HG03520 (cell line): ENCODE results near the gene SURF4.
"Not testable (repeated sequence)": the region's sequence is repeated elsewhere in the genome, so short reads cannot be mapped to it uniquely, and the experiment has no call there.

ENCODE experiments used
- ATAC-seq: cut with Tn5 transposase; IDR thresholded peaks from one replicate; pipeline ENCODE4 v1.9.1; 2021; ENCODE audit warnings: mild to moderate bottlenecking, moderate library complexity; ENCODE audit not compliant: unreplicated experiment

SURF4 gene

GRCh38 chr9:133335924-133336811 is 39.7 kb downstream of the SURF4 start, which contains the start of gene SURF6:
Gene SURF6, minus strand, starts transcription at chr9:133336188. Its CDS starts 56 bp downstream, at chr9:133336132.
- peak; percentile 69 for ATAC-seq

DNA sequence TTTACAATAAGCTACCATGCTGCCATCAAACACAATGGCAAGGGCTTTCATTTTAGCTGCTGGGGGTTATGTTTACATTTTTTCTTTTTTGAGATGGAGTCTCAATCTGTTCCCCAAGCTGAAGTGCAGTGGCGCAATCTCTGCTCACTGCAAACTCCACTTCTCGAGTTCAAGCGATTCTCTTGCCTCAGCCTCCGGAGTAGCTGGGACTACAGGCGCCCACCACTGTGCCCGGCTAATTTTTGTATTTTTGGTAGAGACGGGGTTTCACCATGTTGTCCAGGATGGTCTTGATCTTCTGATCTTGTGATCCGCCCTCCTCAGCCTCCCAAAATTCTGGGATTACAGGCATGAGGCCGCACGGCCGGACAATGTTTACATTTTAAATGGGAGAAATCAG is 41.0 kb downstream of the SURF4 start:
- not testable (repeated sequence) for ATAC-seq

DNA sequence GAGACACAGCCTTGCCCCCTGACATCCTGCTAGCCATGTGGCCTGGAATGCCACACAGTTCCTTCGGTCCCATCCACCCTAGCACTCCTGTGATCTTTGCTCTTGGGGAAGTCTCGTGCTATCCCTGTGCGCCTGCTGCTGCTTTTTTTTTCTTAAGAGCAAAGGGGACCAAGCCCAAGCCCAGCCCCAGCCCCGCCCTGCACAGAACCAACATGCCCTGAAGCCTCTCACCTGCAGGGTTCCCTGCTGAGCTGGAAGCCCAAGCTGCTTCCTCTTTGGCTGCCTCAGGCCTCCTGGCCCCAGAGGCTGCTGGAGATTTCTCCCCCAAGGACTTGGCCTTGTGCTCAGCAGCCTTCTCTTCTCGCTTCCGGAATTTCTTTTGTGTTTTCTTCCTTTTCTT is 41.7 kb downstream of the SURF4 start:
- ATAC-seq, result no peak

- ATAC-seq, result no peak
Measured at GRCh38 chr9:133333566-133333965, 42.3 kb downstream of the SURF4 start.

DNA sequence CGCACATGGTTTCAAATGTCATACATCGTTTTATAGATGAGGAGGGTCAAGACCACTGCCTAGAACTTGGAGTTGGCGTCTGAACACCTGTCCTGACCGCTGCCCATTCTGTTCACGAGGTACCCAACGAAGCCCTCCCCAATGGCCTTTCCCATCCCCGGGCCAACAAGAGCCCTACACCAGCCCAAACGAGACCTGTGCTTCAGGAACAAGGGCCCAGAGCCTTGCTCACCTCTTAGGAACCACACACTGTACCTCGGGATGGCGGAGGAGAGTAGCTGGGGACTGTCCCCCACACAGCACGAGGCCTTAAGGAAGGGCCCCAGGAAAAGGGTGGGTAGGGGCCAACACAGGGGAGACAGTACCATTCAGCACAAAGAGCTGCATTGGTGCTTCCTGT is 42.8 kb downstream of the SURF4 start:
- ATAC-seq, result no peak

DNA sequence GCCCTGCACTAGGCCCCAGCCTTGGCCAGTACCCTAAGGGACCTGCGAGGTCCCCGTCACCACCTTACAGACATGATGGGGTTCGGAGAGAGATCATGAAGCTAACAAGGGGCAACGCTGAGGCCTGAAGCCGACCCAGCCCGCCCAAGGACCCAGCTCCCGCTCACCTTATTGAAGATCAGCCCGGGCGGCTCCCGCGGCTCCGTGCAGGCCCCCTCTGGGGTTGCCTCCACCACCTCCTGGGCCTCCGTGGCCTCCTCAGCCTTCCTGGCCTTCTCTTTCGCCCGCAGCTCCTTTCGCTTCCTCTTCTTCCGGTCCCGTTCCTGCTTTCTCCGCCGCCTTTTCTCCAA is 43.5 kb downstream of the SURF4 start:
- no peak for ATAC-seq

- ATAC-seq, result no peak
Measured at GRCh38 chr9:133331641-133332380, 44.0 kb downstream of the SURF4 start.

DNA sequence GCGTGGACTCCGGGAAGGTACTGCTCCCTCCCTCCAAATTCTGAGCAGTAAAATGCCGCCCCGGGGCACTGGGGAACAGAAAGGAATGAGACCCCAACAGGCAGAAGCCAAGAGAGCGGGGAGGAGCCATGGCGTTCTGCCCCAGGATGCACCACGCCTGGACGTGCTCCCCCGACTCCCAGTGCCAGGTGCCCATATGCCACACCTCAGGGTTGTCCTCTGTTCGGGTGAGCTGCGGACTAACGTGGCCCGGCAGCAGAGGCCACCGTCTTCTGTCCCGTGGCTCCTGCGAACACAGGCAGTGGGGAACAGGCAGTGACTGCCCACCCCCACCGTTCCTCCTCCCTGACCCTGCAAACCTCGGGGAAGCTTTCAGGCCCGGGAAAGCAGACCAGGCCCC is 44.6 kb downstream of the SURF4 start:
- no peak for ATAC-seq

DNA sequence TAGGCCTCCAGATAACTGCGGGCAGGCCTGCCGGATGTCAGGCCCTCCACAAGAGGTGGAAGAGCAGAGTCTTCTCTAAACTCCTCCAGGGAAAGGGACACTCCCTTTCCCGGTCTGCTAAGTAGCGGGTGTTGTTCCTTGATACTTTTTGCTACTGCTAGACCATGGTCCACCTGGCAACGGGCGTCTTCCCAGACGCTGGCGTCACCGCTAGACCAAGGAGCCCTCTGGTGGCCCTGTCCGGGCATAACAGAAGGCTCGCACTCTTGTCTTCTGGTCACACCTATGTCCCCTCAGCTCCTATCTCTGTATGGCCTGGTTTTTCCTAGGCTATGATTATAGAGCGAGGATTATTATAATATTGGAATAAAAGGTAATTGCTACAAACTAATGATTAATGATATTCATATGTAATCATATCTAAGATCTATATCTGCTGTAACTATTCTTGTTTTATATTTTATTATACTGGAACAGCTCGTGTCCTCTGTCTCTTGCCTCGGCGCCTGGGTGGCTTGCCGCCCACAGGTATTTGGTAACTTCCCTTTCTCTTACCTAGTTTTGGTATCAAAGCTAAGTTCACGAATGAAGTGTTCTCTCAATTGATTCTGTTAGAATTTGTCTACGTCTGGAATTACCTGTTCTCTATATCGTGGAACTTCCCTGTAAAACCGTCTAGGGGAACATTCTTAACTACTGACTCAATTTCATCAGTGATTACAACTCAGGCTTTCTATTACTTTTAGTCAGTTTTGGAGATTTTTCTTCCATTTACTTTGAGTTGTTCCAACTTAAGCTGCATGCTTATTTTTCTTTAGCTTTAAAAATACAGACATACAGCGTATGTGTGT is 46.3 kb downstream of the SURF4 start:
- ATAC-seq, result not testable (repeated sequence)

DNA sequence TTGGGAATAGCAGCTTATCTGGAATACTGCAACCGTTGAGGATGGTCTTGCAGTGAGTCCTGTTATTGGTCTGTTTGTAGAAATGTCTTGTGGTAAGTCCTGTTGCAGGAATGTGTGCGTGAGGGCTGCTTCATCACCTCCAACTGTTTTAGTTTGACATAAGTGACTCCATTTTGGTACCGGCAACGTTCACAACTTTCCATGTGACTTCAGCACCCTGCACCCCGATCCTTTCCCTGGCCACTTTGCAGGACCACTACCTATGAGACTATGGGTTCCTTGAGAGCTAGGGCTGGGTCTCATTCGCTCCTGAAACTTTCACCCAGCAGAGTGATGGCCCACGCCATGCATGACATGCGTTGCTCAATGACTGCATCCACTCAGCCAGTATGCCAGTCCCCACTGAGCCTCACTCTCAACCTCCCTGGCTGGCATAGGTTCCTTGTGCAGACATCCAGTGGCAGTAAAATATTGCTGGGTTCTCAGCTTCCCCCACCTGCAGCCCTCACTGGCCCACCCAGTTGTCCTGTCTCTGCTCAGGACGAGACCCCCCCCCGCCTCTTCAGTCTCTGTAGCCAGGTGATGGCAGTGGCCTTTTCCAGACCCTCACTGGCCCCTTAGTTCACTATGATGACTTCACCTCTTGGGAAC is 47.9 kb downstream of the SURF4 start:
- no peak for ATAC-seq

GRCh38 chr9:133327021-133327420 is 48.8 kb downstream of the SURF4 start:
- not testable (repeated sequence) for ATAC-seq

- no peak for ATAC-seq
Measured at GRCh38 chr9:133323991-133324703, 51.7 kb downstream of the SURF4 start.

DNA sequence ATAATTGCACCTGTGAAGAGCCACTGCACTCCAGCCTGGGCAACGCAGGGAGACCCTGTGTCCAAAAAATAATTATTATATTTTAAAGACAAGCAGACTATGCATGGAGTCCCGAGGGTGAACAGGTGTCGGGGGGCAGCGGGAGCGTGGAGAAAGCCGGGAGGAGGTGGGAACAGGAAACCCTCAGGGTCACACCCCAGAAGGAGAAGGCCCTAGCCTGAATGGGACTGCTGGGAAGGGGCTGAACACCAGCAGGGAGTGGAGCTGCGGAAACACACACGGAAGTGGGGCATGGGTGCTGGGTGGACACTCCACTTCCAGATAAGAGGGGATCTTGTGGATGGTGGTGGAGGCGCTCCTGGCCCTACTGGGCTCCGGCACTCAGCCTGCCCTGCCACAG is 52.6 kb downstream of the SURF4 start:
- ATAC-seq, result no peak

GRCh38 chr9:133322701-133323100 is 53.2 kb downstream of the SURF4 start:
- no peak for ATAC-seq

DNA sequence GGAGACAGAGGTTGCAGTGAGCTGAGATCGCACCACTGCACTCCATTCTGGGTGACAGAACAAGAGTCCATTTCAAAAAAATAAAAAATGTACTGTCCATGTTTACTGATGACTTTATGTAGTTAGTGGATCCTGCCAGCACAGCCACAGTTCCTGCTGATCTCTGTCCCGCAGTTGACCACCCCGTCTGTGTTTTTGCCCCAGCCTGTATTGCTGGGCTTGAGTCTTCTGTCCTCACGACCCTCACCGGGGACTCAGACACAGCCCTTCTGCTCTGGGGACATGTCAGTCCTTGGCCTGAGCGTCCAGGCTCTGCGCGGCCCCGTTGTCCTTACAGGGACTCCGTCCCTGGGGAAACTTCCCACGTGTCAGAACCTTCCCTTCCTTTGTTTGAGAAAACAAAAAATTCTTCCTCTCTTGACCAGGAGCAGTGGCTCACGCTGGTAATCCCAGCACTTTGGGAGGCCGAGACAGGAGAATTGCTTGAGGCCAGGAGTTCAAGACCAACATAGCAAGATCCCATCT is 54.4 kb downstream of the SURF4 start:
- no peak for ATAC-seq

DNA sequence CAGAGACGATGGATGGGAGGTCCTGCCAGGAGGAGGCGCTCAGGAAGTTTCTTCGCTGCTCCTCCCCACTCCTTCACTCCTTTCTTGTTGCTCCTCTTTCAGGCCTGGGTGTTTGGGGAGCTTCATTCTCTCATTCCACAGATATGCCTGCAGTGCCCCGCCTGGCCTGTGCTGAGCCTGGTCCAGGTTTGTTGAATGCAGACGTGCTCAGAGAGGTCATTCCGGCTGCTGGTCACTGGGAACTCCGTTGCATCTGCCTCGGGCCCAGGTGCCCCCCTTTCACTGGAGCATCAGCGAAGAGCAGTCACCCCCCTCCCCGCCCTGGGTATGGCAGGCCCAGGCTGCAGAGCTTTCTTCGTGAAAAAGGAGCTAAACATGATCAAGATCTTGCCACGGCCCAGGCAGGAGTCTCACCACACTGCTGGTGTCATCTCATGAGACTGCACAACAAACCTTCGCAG is 55.4 kb downstream of the SURF4 start:
- no peak for ATAC-seq

DNA sequence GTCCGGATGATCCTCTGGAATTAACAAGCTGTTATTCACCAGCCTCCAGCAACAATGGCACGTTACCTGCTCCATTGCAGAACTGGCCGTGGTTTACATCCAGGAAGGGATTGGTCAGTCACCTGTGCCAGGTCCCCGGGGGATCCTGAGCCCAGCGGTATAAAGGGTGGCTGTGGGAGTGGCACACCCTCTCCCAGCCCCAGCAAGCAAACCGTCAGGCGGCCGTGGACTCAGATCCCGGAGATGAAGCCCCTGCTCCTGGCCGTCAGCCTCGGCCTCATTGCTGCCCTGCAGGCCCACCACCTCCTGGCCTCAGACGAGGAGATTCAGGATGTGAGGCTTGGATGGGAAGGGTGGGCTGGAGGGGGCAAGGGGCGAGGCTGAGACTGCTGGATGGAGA is 58.3 kb downstream of the SURF4 start:
- not testable (repeated sequence) for ATAC-seq

GRCh38 chr9:133315997-133316396 is 59.9 kb downstream of the SURF4 start:
- ATAC-seq, result no peak
